Right lobe of liver (tissue), 6 donors: ENCODE data around the gene CCDC197. TPM values are rescaled to one million over a fixed set of nuclear protein-coding genes. Genes with fewer than 3 reads are reported as not detected.
A peak's percentile ranks its signal among the peaks of the same experiment; 100 is the strongest.

ENCODE experiments used
- ATAC-seq, 4 donors: fragments of 200-7000 bp; cut with Tn5 transposase; one replicate each; pipeline ENCODE4 v1.9.1; 2020; ENCODE audit warnings: mild to moderate bottlenecking in 4 of 4, moderate library complexity in 4 of 4
- DNase-seq, 3 donors: peaks; one replicate each; pipeline ENCODE4 v3.0.0-alpha.2; 2020
- H3K27ac ChIP-seq, 3 donors: fragments of 200-600 bp; one replicate each; pipeline ENCODE4 v1.8.0; 2022
- H3K27me3 ChIP-seq, 2 donors: fragments of 200-600 bp; one replicate each; pipeline ENCODE4 v1.8.0; 2022
- H3K36me3 ChIP-seq, 4 donors: fragments of 200-600 bp; sonication (generic) in 1 of 4; one replicate each; pipeline versions ENCODE4 v1.5.1 to v1.8.0; 2017 to 2022; ENCODE audit warnings: control low read depth in 1 of 4
- H3K4me1 ChIP-seq, 4 donors: fragments of 200-600 bp; sonication (generic) in 1 of 4; one replicate each; pipeline versions ENCODE4 v1.5.1 to v1.8.0; 2017 to 2022; ENCODE audit warnings: control low read depth in 1 of 4
- H3K4me3 ChIP-seq, 3 donors: fragments of 200-600 bp; one replicate each; pipeline ENCODE4 v1.8.0; 2022
- H3K9me3 ChIP-seq, 4 donors: fragments of 200-600 bp; sonication (generic) in 1 of 4; one replicate each; pipeline versions ENCODE4 v1.5.1 to v1.8.0; 2017 to 2022; ENCODE audit warnings: control low read depth in 1 of 4
- POLR2A ChIP-seq: fragments of 450-650 bp; IDR thresholded peaks from one replicate; pipeline ENCODE4 v1.6.1; 2017; ENCODE audit warnings: antibody characterized with exemption, mild to moderate bottlenecking
- WGBS: methylation state at CpG from one replicate; pipeline ENCODE4 v1.1.6; 2018; ENCODE audit warnings: low coverage, low lambda C conversion rate; ENCODE audit not compliant: insufficient coverage; ENCODE audit errors: missing lambda C conversion rate; 5-methylcytosine and 5-hydroxymethylcytosine counted together
- intact Hi-C, 2 donors: fragments of 100-400 bp; cut with DNase I; formaldehyde crosslinking; loops; one replicate each; pipeline versions ENCODE4 v1.11.2 to v1.14.1; 2022
- total RNA-seq, 6 experiments: library from RNA; depleted of rRNA in 2 of 6; stranded (reverse); fragments of >200 nt in 2 of 6; fragmentation: NEBNext Ultra II Directional in 3 of 6; extraction: Animal tissue kit (Norgen Biotek cat#: 25700) in 3 of 6; gene quantifications; one replicate each; pipeline versions ENCODE4 v1.1.0 to v1.2.4, GENCODE V29; 2016 to 2023
- TF ChIP-seq, protein P1 (sequence below), 4 donors: fragments of 200-600 bp in 3 of 4; fragments of 450-650 bp in 1 of 4; IDR thresholded peaks; one replicate each; pipeline versions ENCODE4 v1.5.1 to v1.8.0; 2016 to 2022; ENCODE audit warnings: antibody characterized with exemption in 4 of 4, mild to moderate bottlenecking in 2 of 4
- donor health status: DM: no; HTN: yes; CAD: no.
- donor health status: DM: no; HTN: no; CAD: no.
- donor health status: DM: no; HTN: no; CAD: no.
- donor health status: DM: no; HTN: yes; CAD: no.
- donor health status: DM: no; HTN: yes; CAD: no.

The CCDC197 gene
- total RNA-seq, 6 experiments from 2014 or later = not detected

DNA sequence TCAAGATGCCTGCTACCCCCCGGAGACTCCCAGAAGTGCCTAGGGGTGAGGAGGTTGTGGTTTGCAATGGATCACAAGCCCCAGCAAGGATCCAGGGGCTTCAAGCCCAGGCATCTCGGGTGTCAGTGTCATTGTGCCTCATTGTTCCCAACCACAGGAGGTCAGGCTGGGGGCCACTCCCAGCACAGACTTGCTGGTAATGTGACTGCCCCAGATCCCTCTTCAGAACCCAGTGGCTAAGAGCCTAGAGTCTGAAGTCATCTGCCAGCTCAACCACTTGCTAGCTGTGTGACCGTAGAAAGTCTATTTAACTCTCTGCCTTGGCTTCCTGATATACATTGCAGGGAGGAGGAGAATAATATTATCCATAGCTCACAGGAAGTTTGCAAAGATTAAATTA lies 13.0 kb upstream of the CCDC197 start:
- H3K4me1 ChIP-seq = no peaks in the 10 kb centered on the region
- no peak overlapping the region for H3K4me3 ChIP-seq
- H3K9me3 ChIP-seq = no peaks in the 10 kb centered on the region
- no peak for DNase-seq
- intact Hi-C loops = no loop called here
- no peak for TF ChIP-seq POLR2A
- TF ChIP-seq, protein P1, sequence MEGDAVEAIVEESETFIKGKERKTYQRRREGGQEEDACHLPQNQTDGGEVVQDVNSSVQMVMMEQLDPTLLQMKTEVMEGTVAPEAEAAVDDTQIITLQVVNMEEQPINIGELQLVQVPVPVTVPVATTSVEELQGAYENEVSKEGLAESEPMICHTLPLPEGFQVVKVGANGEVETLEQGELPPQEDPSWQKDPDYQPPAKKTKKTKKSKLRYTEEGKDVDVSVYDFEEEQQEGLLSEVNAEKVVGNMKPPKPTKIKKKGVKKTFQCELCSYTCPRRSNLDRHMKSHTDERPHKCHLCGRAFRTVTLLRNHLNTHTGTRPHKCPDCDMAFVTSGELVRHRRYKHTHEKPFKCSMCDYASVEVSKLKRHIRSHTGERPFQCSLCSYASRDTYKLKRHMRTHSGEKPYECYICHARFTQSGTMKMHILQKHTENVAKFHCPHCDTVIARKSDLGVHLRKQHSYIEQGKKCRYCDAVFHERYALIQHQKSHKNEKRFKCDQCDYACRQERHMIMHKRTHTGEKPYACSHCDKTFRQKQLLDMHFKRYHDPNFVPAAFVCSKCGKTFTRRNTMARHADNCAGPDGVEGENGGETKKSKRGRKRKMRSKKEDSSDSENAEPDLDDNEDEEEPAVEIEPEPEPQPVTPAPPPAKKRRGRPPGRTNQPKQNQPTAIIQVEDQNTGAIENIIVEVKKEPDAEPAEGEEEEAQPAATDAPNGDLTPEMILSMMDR (IDR thresholded peaks at IDR 0.05) = no peak
- no peak for ATAC-seq
- H3K36me3 ChIP-seq = no peaks in the 10 kb centered on the region
- no peak overlapping the region for H3K27ac ChIP-seq
- 90% methylated on average over 1 of the region's 3 CpGs for WGBS
- H3K27me3 ChIP-seq = no peaks in the 10 kb centered on the region

DNA sequence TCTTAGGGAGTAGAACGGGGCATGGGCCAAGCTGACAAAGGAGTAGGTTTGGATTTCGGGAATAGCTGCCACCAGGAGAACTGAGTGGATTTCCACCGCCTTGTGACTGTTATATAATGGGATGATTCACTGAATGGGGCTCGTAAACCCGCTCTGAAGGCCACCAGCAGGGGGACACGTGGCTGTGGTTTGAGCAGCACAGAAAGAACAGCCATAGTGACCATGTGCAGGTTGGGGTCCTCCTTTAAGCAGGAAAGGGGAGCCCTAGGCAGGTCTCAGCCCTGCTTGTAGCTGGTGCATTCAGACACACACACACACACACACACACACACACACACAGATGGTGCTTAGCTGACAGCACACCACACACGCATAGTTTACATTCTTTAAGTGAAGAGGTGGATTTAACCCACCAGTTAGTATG lies 12.1 kb upstream of the CCDC197 start:
- no peak for DNase-seq
- intact Hi-C loops = no loop called here

DNA sequence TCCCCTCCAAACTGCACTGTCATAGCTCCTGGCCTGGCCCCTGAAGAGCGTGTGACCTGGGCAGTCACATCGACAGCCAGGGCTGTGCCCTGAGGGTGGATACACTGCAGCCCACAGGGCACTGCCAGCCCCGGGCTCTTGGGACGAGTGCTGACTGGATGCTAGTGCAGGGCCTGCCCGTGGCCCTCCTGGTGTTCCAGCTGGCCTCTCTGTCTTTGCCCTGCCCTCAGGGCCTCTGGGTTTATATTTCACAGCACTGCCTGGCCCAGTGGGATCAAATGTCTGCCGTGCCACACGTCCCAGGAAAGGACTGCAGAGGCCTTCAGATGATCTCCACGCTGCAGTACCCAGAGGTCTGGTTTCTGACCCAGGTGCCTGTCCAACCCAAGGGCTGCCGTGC lies 10.1 kb upstream of the CCDC197 start:
- WGBS = 71% methylated on average over 4 of the region's 9 CpGs
- intact Hi-C loops = no loop called here
- Histone ChIP-seq H3K4me3 (no peak overlapping the region), H3K4me1 (no peaks in the 10 kb centered on the region), H3K27me3 (no peaks in the 10 kb centered on the region), H3K36me3 (no peaks in the 10 kb centered on the region), H3K27ac (no peak overlapping the region), H3K9me3 (no peaks in the 10 kb centered on the region)
- ATAC-seq (no peak), DNase-seq (no peak)
- TF ChIP-seq, protein P1 (IDR thresholded peaks at IDR 0.05) = no peak
- TF ChIP-seq POLR2A = no peak

More for the DNA sequence above, 12.1 kb upstream of the CCDC197 start:
- no peaks in the 10 kb centered on the region for H3K9me3 ChIP-seq
- H3K27me3 ChIP-seq = no peaks in the 10 kb centered on the region
- no peaks in the 10 kb centered on the region for H3K36me3 ChIP-seq
- no peak overlapping the region for H3K4me3 ChIP-seq
- no peaks in the 10 kb centered on the region for H3K4me1 ChIP-seq
- peak in 2 of 4 donors; percentile 25 to 62 for ATAC-seq
- TF ChIP-seq, protein P1 (IDR thresholded peaks at IDR 0.05) = peak in 1 of 4 donors; percentile 12
- no peak for TF ChIP-seq POLR2A
- H3K27ac ChIP-seq = no peak overlapping the region
- 52% methylated on average over 2 of the region's 7 CpGs for WGBS

DNA sequence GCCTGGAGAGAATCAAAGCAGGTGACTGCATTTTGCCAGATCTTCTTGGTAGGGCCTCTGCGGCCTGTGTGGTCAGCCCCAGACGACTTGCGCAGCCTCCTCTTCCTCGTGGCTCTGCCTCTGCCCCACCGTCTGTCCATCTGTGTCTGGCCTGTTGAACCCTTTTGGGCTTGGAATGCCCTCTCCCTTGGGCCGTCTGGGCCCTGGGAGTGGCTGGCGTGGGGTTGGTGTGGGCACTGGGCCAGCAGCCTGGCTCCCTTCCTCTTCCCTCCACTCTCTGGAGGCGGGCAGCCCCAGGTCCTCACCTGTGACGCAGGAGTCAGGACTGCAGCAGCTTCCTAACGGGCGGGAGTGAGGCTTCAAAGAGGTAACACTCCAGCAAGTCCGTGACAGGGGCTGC lies 9.7 kb upstream of the CCDC197 start:
- DNase-seq = no peak
- no peaks in the 10 kb centered on the region for H3K4me1 ChIP-seq
- no peak overlapping the region for H3K27ac ChIP-seq
- 67% methylated on average over 7 of the region's 12 CpGs for WGBS
- TF ChIP-seq, protein P1 (IDR thresholded peaks at IDR 0.05) = no peak
- TF ChIP-seq POLR2A = no peak
- intact Hi-C loops = no loop called here
- no peak for ATAC-seq
- H3K27me3 ChIP-seq = no peaks in the 10 kb centered on the region
- H3K4me3 ChIP-seq = no peak overlapping the region
- H3K36me3 ChIP-seq = no peaks in the 10 kb centered on the region
- no peaks in the 10 kb centered on the region for H3K9me3 ChIP-seq
